HCT116 (cell line): ENCODE data around the gene ITPR1. TPM values are rescaled to one million over a fixed set of nuclear protein-coding genes. Genes with fewer than 3 reads are reported as not detected.

ENCODE experiments used
- ATAC-seq: fragments of 200-7000 bp; cut with Tn5 transposase; 2 replicates; pipeline ENCODE4 v1.9.1; 2020; ENCODE audit warnings: mild to moderate bottlenecking, moderate library complexity
- BruUV-seq: library from RNA; stranded (reverse); fragments of 400-500 nt; replicated peaks from 2 replicates; lab custom pipeline; 2021; lab: Mats Ljungman, UMichigan
- CTCF ChIA-PET: fragments of 300-600 bp; sonication (Branson Sonifier 250); formaldehyde crosslinking; loops from one replicate; lab custom pipeline; 2021; ENCODE audit warnings: antibody characterized with exemption; lab: Charles Lee
- POLR2A ChIA-PET: fragments of 300-600, 350-600 bp; sonication (Branson Sonifier 250); formaldehyde crosslinking; loops from one replicate; lab custom pipeline; 2021; ENCODE audit warnings: antibody characterized with exemption; lab: Charles Lee
- RAD21 ChIA-PET, 2 experiments: fragments of 300-600 bp; sonication (Branson Sonifier 250); formaldehyde crosslinking; loops; one replicate each; lab custom pipeline; 2023; ENCODE audit warnings: low total read pairs in 2 of 2; ENCODE audit not compliant: uncharacterized antibody in 2 of 2, unreplicated experiment in 2 of 2, low non-redundant PET in 1 of 2; lab: Charles Lee
- DNase-seq: peaks from one replicate; pipeline ENCODE4 v3.0.0-alpha.2; 2010; ENCODE audit warnings: low read depth, low spot score
- H2AFZ ChIP-seq: fragments of 200-600 bp; shearing (Covaris generic), sonication (generic); 2 replicates; pipeline ENCODE4 v1.6.1; 2017; ENCODE audit warnings: low read depth, mixed run types, mixed read lengths, antibody characterized with exemption, low read length; ENCODE audit not compliant: poor library complexity, severe bottlenecking
- H3K27ac ChIP-seq: 2 replicates; pipeline ENCODE4 v1.5.1; 2012; ENCODE audit warnings: low read depth, low read length
- H3K27me3 ChIP-seq: fragments of 200-600 bp; sonication (generic); 2 replicates; pipeline ENCODE4 v1.6.1; 2016; ENCODE audit warnings: mixed run types, low read length, mixed read lengths; ENCODE audit not compliant: insufficient read depth
- H3K36me3 ChIP-seq, 2 experiments: fragments of 200-500 bp in 1 of 2; fragments of 200-600 bp in 1 of 2; sonication (Bioruptor generic) in 1 of 2; sonication (generic) in 1 of 2; 2 replicates each; pipeline versions ENCODE4 v1.5.1 to v1.6.1; 2014 to 2016; ENCODE audit warnings: low read length in 2 of 2, inconsistent platforms in 1 of 2, mixed read lengths in 1 of 2, mixed run types in 1 of 2; ENCODE audit not compliant: insufficient read depth in 2 of 2, control insufficient read depth in 1 of 2
- H3K4me1 ChIP-seq, 2 experiments: fragments of 200-600 bp in 1 of 2; sonication (generic) in 1 of 2; 2 replicates each; pipeline versions ENCODE4 v1.5.1 to v1.6.1; 2012 to 2017; ENCODE audit warnings: low read length in 2 of 2, inconsistent platforms in 1 of 2, mild to moderate bottlenecking in 1 of 2, mixed read lengths in 1 of 2, mixed run types in 1 of 2, moderate library complexity in 1 of 2; ENCODE audit not compliant: insufficient read depth in 2 of 2, control insufficient read depth in 1 of 2
- H3K4me2 ChIP-seq: fragments of 200-600 bp; sonication (generic); 2 replicates; pipeline ENCODE4 v1.6.1; 2017; ENCODE audit warnings: mixed run types, low read length, mixed read lengths
- H3K4me3 ChIP-seq, 2 experiments: fragments of 200-600 bp in 1 of 2; sonication (generic) in 1 of 2; replicated peaks in 1 of 2; 2 replicates each; pipeline ENCODE4 v1.5.1; 2011 to 2016; ENCODE audit warnings: low read length in 2 of 2, control low read depth in 1 of 2, low read depth in 1 of 2, mild to moderate bottlenecking in 1 of 2, mixed read lengths in 1 of 2, mixed run types in 1 of 2
- H3K79me2 ChIP-seq: fragments of 200-600 bp; sonication (generic); 2 replicates; pipeline ENCODE4 v1.6.1; 2017; ENCODE audit warnings: mild to moderate bottlenecking, mixed run types, low read length, moderate library complexity, mixed read lengths; ENCODE audit not compliant: insufficient read depth
- H3K9ac ChIP-seq: fragments of 200-600 bp; sonication (generic); 2 replicates; pipeline ENCODE4 v1.6.1; 2016; ENCODE audit warnings: low read length, mixed read lengths
- H3K9me2 ChIP-seq: fragments of 200-600 bp; sonication (generic), shearing (Covaris generic); 2 replicates; pipeline ENCODE4 v1.6.1; 2017; ENCODE audit warnings: mixed run types, mild to moderate bottlenecking, moderate library complexity; ENCODE audit not compliant: insufficient read depth
- H3K9me3 ChIP-seq, 2 experiments: fragments of 200-500 bp in 1 of 2; fragments of 200-600 bp in 1 of 2; sonication (Bioruptor generic) in 1 of 2; sonication (generic) in 1 of 2; 2 replicates each; pipeline ENCODE4 v1.6.1; 2014 to 2017; ENCODE audit warnings: low read length in 2 of 2, mixed read lengths in 2 of 2, inconsistent platforms in 1 of 2, low read depth in 1 of 2, mild to moderate bottlenecking in 1 of 2, mixed run types in 1 of 2, moderate library complexity in 1 of 2; ENCODE audit not compliant: control insufficient read depth in 1 of 2, insufficient read depth in 1 of 2
- H4K20me1 ChIP-seq: fragments of 200-600 bp; sonication (generic), shearing (Covaris generic); 2 replicates; pipeline ENCODE4 v1.6.1; 2017; ENCODE audit warnings: mixed run types, mild to moderate bottlenecking, moderate library complexity; ENCODE audit not compliant: insufficient read depth
- CBX3 ChIP-seq: IDR thresholded peaks from 2 replicates; pipeline ENCODE4 v1.6.1; 2012; ENCODE audit warnings: low read depth
- CEBPB ChIP-seq: IDR thresholded peaks from 2 replicates; pipeline ENCODE4 v1.6.1; 2012; ENCODE audit warnings: low read depth
- EGR1 ChIP-seq: IDR thresholded peaks from 2 replicates; pipeline ENCODE4 v1.6.1; 2012; ENCODE audit warnings: low read depth
- ELF1 ChIP-seq: IDR thresholded peaks from 2 replicates; pipeline ENCODE4 v1.6.1; 2012; ENCODE audit warnings: low read depth, borderline replicate concordance
- EZH2 ChIP-seq: fragments of 200-600 bp; sonication (generic); IDR thresholded peaks from 2 replicates; pipeline ENCODE4 v1.6.1; 2017; ENCODE audit warnings: antibody characterized with exemption, mixed run types
- EZH2phosphoT487 ChIP-seq: fragments of 200-600 bp; IDR thresholded peaks from 2 replicates; pipeline ENCODE4 v1.6.1; 2018; ENCODE audit warnings: antibody characterized with exemption, borderline replicate concordance
- FOSL1 ChIP-seq: IDR thresholded peaks from 2 replicates; pipeline ENCODE4 v1.6.1; 2012; ENCODE audit warnings: low read depth
- POLR2A ChIP-seq: IDR thresholded peaks from 2 replicates; pipeline ENCODE4 v1.7.0; 2011; ENCODE audit warnings: borderline replicate concordance; ENCODE audit not compliant: insufficient read depth, insufficient read length; ENCODE audit errors: extremely low read depth
- POLR2AphosphoS5 ChIP-seq: IDR thresholded peaks from 2 replicates; pipeline ENCODE4 v1.6.1; 2011; ENCODE audit warnings: mild to moderate bottlenecking, low read depth, low read length, moderate library complexity
- RAD21 ChIP-seq: IDR thresholded peaks from 2 replicates; pipeline ENCODE4 v1.6.1; 2012; ENCODE audit warnings: low read depth, mild to moderate bottlenecking
- SIN3A ChIP-seq: IDR thresholded peaks from 2 replicates; pipeline ENCODE4 v1.6.1; 2012; ENCODE audit warnings: low read depth
- SP1 ChIP-seq: IDR thresholded peaks from 2 replicates; pipeline ENCODE4 v1.6.1; 2012; ENCODE audit warnings: low read depth
- SRF ChIP-seq: IDR thresholded peaks from 2 replicates; pipeline ENCODE4 v1.6.1; 2012; ENCODE audit warnings: low read depth
- TCF7L2 ChIP-seq: IDR thresholded peaks from 2 replicates; pipeline ENCODE4 v1.7.0; 2011; ENCODE audit warnings: borderline replicate concordance, inconsistent platforms; ENCODE audit not compliant: insufficient read depth, insufficient read length; ENCODE audit errors: extremely low read depth
- ZNF274 ChIP-seq: fragments of 200-500 bp; sonication (Bioruptor generic); IDR thresholded peaks from 2 replicates; pipeline ENCODE4 v1.6.1; 2014; ENCODE audit warnings: mild to moderate bottlenecking, low read depth, low read length, inconsistent platforms
- intact Hi-C: fragments of 100-400 bp; cut with micrococcal nuclease; formaldehyde crosslinking; loops from 2 replicates; pipeline ENCODE4 v1.10.0; 2022
- total RNA-seq: library from RNA; stranded (reverse); gene quantifications from one replicate; pipeline ENCODE4 v1.2.1, GENCODE V29; 2021; ENCODE audit not compliant: unreplicated experiment
- TF ChIP-seq, protein P1 (sequence below): IDR thresholded peaks from 2 replicates; pipeline ENCODE4 v1.6.1; 2012
- TF ChIP-seq, protein P2 (sequence below): IDR thresholded peaks from 2 replicates; pipeline ENCODE4 v1.6.1; 2012
- TF ChIP-seq, protein P3 (sequence below): IDR thresholded peaks from 2 replicates; pipeline ENCODE4 v1.6.1; 2011; ENCODE audit warnings: mild to moderate bottlenecking, low read length, moderate library complexity; ENCODE audit not compliant: insufficient replicate concordance; ENCODE audit errors: extremely low read depth
- TF ChIP-seq, protein P4 (sequence below): IDR thresholded peaks from 2 replicates; pipeline ENCODE4 v1.6.1; 2012; ENCODE audit warnings: low read depth

ITPR1 gene
- total RNA-seq, 1 experiment from 2014 or later: 9.2 TPM

DNA sequence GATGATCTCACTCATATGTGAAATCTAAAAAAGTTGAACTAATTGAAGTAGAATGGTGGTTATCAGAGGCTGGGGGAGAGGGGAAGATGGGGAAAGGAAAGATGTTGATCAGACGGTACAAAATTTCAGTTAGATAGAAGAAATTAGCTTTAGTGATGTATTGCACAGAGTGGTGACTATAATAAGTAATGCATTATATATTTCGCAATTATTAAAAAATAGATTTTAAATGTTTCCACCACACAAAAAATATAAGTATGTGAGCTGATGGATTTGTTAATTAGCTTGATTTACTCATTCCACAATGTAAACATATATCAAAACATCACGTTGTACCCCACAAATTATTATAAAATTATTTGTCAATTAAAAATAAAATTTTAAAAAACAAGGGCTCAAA is 34.2 kb upstream of the ITPR1 start:
- intact Hi-C loops: no loop called here
- Histone ChIP-seq H3K79me2 (no peaks in the 10 kb centered on the region), H3K4me1 (no peaks in the 10 kb centered on the region), H3K9me2 (no peaks in the 10 kb centered on the region), H3K27ac (no peak overlapping the region), H3K36me3 (no peaks in the 10 kb centered on the region)
- ChIA-PET RAD21 (no interaction called here), CTCF (no interaction called here)
- TF ChIP-seq RAD21: no peak
- TF ChIP-seq FOSL1: no peak
- no peak for TF ChIP-seq EZH2phosphoT487
- TF ChIP-seq SP1: no peak
- TF ChIP-seq, protein P1, sequence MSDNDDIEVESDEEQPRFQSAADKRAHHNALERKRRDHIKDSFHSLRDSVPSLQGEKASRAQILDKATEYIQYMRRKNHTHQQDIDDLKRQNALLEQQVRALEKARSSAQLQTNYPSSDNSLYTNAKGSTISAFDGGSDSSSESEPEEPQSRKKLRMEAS: no peak
- TF ChIP-seq TCF7L2: no peak
- TF ChIP-seq, protein P2, sequence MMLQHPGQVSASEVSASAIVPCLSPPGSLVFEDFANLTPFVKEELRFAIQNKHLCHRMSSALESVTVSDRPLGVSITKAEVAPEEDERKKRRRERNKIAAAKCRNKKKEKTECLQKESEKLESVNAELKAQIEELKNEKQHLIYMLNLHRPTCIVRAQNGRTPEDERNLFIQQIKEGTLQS: no peak
- no peak for TF ChIP-seq POLR2AphosphoS5
- TF ChIP-seq ELF1: no peak
- no peak for TF ChIP-seq SRF
- no peak for TF ChIP-seq EZH2
- TF ChIP-seq EGR1: no peak
- TF ChIP-seq, protein P3, sequence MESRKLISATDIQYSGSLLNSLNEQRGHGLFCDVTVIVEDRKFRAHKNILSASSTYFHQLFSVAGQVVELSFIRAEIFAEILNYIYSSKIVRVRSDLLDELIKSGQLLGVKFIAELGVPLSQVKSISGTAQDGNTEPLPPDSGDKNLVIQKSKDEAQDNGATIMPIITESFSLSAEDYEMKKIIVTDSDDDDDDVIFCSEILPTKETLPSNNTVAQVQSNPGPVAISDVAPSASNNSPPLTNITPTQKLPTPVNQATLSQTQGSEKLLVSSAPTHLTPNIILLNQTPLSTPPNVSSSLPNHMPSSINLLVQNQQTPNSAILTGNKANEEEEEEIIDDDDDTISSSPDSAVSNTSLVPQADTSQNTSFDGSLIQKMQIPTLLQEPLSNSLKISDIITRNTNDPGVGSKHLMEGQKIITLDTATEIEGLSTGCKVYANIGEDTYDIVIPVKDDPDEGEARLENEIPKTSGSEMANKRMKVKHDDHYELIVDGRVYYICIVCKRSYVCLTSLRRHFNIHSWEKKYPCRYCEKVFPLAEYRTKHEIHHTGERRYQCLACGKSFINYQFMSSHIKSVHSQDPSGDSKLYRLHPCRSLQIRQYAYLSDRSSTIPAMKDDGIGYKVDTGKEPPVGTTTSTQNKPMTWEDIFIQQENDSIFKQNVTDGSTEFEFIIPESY: no peak
- no peak for TF ChIP-seq SIN3A
- TF ChIP-seq ZNF274: no peak
- no peak for TF ChIP-seq POLR2A
- TF ChIP-seq CBX3: no peak
- TF ChIP-seq CEBPB: no peak
- TF ChIP-seq, protein P4, sequence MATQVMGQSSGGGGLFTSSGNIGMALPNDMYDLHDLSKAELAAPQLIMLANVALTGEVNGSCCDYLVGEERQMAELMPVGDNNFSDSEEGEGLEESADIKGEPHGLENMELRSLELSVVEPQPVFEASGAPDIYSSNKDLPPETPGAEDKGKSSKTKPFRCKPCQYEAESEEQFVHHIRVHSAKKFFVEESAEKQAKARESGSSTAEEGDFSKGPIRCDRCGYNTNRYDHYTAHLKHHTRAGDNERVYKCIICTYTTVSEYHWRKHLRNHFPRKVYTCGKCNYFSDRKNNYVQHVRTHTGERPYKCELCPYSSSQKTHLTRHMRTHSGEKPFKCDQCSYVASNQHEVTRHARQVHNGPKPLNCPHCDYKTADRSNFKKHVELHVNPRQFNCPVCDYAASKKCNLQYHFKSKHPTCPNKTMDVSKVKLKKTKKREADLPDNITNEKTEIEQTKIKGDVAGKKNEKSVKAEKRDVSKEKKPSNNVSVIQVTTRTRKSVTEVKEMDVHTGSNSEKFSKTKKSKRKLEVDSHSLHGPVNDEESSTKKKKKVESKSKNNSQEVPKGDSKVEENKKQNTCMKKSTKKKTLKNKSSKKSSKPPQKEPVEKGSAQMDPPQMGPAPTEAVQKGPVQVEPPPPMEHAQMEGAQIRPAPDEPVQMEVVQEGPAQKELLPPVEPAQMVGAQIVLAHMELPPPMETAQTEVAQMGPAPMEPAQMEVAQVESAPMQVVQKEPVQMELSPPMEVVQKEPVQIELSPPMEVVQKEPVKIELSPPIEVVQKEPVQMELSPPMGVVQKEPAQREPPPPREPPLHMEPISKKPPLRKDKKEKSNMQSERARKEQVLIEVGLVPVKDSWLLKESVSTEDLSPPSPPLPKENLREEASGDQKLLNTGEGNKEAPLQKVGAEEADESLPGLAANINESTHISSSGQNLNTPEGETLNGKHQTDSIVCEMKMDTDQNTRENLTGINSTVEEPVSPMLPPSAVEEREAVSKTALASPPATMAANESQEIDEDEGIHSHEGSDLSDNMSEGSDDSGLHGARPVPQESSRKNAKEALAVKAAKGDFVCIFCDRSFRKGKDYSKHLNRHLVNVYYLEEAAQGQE: no peak
- TF ChIP-seq, all 23 proteins: peak for 0
- Histone ChIP-seq H3K9ac (no peak overlapping the region), H3K4me2 (no peak overlapping the region), H3K9me3 (no peaks in the 10 kb centered on the region), H2AFZ (no peak overlapping the region), H3K4me3 (no peak overlapping the region), H4K20me1 (no peaks in the 10 kb centered on the region), H3K27me3 (no peaks in the 10 kb centered on the region)
- DNase-seq (no peak), ATAC-seq (no peak)
- POLR2A ChIA-PET: no interaction called here
- BruUV-seq: no TSS peak
